K562 (cell line): ENCODE results near the gene MAML3. TPM values are rescaled to one million over a fixed set of nuclear protein-coding genes. Genes with fewer than 3 reads are reported as not detected.

Experiments
- FOXK1 ChIP-seq: sonication (generic); formaldehyde crosslinking; IDR thresholded peaks from 2 replicates; pipeline ENCODE4 v1.8.0; 2022; ENCODE audit warnings: missing genetic modification reagents, mild to moderate bottlenecking, borderline replicate concordance
- HIVEP1 ChIP-seq: fragments of 250-450 bp; sonication (Bioruptor Pico); IDR thresholded peaks from 2 replicates; pipeline ENCODE4 v1.4.0; 2020; ENCODE audit warnings: mild to moderate bottlenecking
- HMG20A ChIP-seq: fragments of 450-650 bp; formaldehyde crosslinking; conservative IDR thresholded peaks from 2 replicates; pipeline ENCODE4 v1.4.0; 2020; ENCODE audit warnings: mild to moderate bottlenecking, mixed read lengths
- KDM1A ChIP-seq, 2 experiments: fragments of 450-650 bp; IDR thresholded peaks; 2 replicates each; pipeline ENCODE4 v1.6.1; 2016; ENCODE audit warnings: mild to moderate bottlenecking in 2 of 2
- MAFK ChIP-seq: IDR thresholded peaks from 2 replicates; pipeline ENCODE4 v1.6.1; 2011; ENCODE audit warnings: low read length, improper control_type of control experiment
- NCOA2 ChIP-seq, 2 experiments: fragments of 450-650 bp; IDR thresholded peaks; 2 replicates each; pipeline ENCODE4 v1.6.1; 2018; ENCODE audit warnings: mild to moderate bottlenecking in 2 of 2, moderate library complexity in 1 of 2; ENCODE audit not compliant: partially characterized antibody in 2 of 2
- NFE2 ChIP-seq: IDR thresholded peaks from 2 replicates; pipeline ENCODE4 v1.6.1; 2014; ENCODE audit warnings: antibody characterized with exemption, low read depth
- NKRF ChIP-seq: fragments of 450-650 bp; IDR thresholded peaks from 2 replicates; pipeline ENCODE4 v1.6.1; 2016; ENCODE audit warnings: borderline replicate concordance
- PHF20 ChIP-seq: fragments of 450-650 bp; IDR thresholded peaks from 2 replicates; pipeline ENCODE4 v1.6.1; 2018; ENCODE audit not compliant: partially characterized antibody
- PYGO2 ChIP-seq: fragments of 450-650 bp; IDR thresholded peaks from 2 replicates; pipeline ENCODE4 v1.6.1; 2016; ENCODE audit warnings: mild to moderate bottlenecking, missing genetic modification characterization, moderate library complexity, missing compliant biosample characterization
- RFX1 ChIP-seq: fragments of 450-650 bp; IDR thresholded peaks from 2 replicates; pipeline ENCODE4 v1.6.1; 2016; ENCODE audit warnings: mild to moderate bottlenecking, moderate library complexity
- SP1 ChIP-seq: sonication (generic); formaldehyde crosslinking; IDR thresholded peaks from 2 replicates; pipeline ENCODE4 v1.8.1; 2022; ENCODE audit warnings: mild to moderate bottlenecking, missing genetic modification reagents
- ZNF384 ChIP-seq: IDR thresholded peaks from 2 replicates; pipeline ENCODE4 v1.6.1; 2012; ENCODE audit warnings: low read depth, low read length, improper control_type of control experiment
- polyA plus RNA-seq, 8 experiments: library from polyadenylated mRNA; depleted of rRNA in 4 of 8; stranded (reverse) in 5 of 8; unstranded in 3 of 8; fragments of >200 nt; fragmentation: Nextera tagmentation in 2 of 8; fragmentation: Illumina TruSeq in 1 of 8; extraction: Ambion mirVana in 2 of 8; extraction: Trizol in 1 of 8; gene quantifications; 2 replicates each; pipeline versions ENCODE4 v1.2.1 to v1.2.3, GENCODE V29; 2011 to 2014; ENCODE audit warnings: inconsistent platforms in 1 of 8, missing spikeins in 1 of 8
- total RNA-seq, 7 experiments: library from RNA; depleted of rRNA in 6 of 7; stranded (reverse); fragments of >200 nt in 6 of 7; fragmentation: Illumina TruSeq in 2 of 7; extraction: Trizol in 2 of 7; gene quantifications; 2 replicates each; pipeline versions ENCODE4 v1.2.1 to v1.2.3, GENCODE V29; 2011 to 2021; ENCODE audit warnings: low replicate concordance in 1 of 7
- TF ChIP-seq, protein P1 (sequence below), 2 experiments: fragments of 450-650 bp in 1 of 2; sonication (generic) in 1 of 2; formaldehyde crosslinking in 1 of 2; IDR thresholded peaks; 2 replicates each; pipeline versions ENCODE4 v1.7.1 to v1.9.0; 2016 to 2022; ENCODE audit warnings: inconsistent platforms in 1 of 2, mild to moderate bottlenecking in 1 of 2, missing genetic modification reagents in 1 of 2
- TF ChIP-seq, protein P2 (sequence below), 3 experiments: fragments of 200-800 bp in 1 of 3; sonication (Bioruptor generic) in 1 of 3; sonication (generic) in 1 of 3; formaldehyde crosslinking in 1 of 3; IDR thresholded peaks; 2 replicates each; pipeline versions ENCODE4 v1.6.1 to v1.8.0; 2016 to 2022; ENCODE audit warnings: mild to moderate bottlenecking in 2 of 3, missing compliant biosample characterization in 2 of 3, missing genetic modification characterization in 2 of 3, missing genetic modification reagents in 1 of 3

Gene MAML3
- total and polyA plus RNA-seq, 9 of the 15 experiments (the other 6 are each of a cell fraction or from before 2014, with no cell fraction given): 0.01 to 0.55 (median 0.25) TPM

DNA sequence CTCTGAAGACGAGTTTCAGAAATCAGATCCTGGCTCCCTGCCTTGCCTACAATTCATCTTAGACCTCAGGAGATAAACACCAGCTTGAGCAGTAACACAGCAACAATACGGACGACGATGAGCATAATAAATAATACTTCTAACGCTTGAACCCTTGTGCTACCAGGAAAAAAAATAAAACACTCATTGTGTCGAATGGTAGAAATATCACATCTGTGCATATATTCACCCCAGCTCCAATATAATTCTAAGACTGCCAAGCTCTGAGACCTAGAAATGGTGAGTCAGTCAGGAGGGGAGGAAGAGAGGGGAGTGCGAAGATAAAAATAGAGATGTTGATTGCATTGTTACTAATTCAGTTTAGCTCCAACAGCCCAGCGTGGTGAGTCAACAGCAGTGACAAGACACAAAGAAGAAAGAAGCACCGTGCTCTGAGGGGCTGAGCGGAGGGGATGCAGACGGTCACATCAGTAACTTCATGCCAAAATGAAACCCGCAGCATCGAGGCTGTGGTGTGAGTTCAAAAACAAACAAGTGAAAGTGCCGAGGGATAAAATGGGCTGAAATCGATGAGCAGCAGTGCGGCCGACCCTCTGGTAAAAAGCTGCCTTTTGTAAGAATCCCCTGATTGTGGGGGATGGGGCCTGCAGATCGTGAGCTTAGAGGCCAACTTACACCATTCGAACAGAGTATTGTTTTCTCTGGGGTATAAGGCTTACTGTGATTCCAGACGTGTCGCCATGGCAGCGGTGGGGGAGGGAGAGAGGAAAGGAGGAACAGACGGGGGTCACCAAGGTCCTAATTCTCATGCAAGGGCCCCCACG lies 338.0 kb downstream of the MAML3 start (continued):
- TF ChIP-seq, protein P1, sequence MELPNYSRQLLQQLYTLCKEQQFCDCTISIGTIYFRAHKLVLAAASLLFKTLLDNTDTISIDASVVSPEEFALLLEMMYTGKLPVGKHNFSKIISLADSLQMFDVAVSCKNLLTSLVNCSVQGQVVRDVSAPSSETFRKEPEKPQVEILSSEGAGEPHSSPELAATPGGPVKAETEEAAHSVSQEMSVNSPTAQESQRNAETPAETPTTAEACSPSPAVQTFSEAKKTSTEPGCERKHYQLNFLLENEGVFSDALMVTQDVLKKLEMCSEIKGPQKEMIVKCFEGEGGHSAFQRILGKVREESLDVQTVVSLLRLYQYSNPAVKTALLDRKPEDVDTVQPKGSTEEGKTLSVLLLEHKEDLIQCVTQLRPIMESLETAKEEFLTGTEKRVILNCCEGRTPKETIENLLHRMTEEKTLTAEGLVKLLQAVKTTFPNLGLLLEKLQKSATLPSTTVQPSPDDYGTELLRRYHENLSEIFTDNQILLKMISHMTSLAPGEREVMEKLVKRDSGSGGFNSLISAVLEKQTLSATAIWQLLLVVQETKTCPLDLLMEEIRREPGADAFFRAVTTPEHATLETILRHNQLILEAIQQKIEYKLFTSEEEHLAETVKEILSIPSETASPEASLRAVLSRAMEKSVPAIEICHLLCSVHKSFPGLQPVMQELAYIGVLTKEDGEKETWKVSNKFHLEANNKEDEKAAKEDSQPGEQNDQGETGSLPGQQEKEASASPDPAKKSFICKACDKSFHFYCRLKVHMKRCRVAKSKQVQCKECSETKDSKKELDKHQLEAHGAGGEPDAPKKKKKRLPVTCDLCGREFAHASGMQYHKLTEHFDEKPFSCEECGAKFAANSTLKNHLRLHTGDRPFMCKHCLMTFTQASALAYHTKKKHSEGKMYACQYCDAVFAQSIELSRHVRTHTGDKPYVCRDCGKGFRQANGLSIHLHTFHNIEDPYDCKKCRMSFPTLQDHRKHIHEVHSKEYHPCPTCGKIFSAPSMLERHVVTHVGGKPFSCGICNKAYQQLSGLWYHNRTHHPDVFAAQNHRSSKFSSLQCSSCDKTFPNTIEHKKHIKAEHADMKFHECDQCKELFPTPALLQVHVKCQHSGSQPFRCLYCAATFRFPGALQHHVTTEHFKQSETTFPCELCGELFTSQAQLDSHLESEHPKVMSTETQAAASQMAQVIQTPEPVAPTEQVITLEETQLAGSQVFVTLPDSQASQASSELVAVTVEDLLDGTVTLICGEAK (IDR thresholded peaks at IDR 0.05): no peak
- TF ChIP-seq, protein P1 (CRISPR knock-in tag; IDR thresholded peaks at IDR 0.05): no peak
- TF ChIP-seq FOXK1 (CRISPR knock-in tag) (no peak), NCOA2 (IDR thresholded peaks at IDR 0.05; ENCODE audit: partially characterized antibody in 2 of 2) (no peak), KDM1A (IDR thresholded peaks at IDR 0.05) (no peak), NKRF (no peak), PHF20 (no peak), RFX1 (peak; percentile 31; the same call in 1 of the 2 replicates), HIVEP1 (CRISPR knock-in tag) (no peak), NFE2 (peak; percentile 48; the same call in 1 of the 2 replicates), ZNF384 (no peak), MAFK (no peak), SP1 (CRISPR knock-in tag) (no peak), HMG20A (CRISPR knock-in tag) (no peak), PYGO2 (tag) (no peak)
- TF ChIP-seq, protein P2, sequence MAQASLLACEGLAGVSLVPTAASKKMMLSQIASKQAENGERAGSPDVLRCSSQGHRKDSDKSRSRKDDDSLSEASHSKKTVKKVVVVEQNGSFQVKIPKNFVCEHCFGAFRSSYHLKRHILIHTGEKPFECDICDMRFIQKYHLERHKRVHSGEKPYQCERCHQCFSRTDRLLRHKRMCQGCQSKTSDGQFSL (CRISPR knock-in tag; IDR thresholded peaks at IDR 0.05): no peak
- TF ChIP-seq, protein P2 (tag; IDR thresholded peaks at IDR 0.05): no peak
